HL-60 (cell line): ENCODE results near the gene OR6P1.

Experiments used
- DNase-seq, 2 experiments: peaks; one replicate each; pipeline ENCODE4 v3.0.0-alpha.2; 2010 to 2020; ENCODE audit warnings: low read depth in 1 of 2, low spot score in 1 of 2
- H3K27ac ChIP-seq: fragments of 250-450 bp; sonication (Bioruptor Pico); replicated peaks from 2 replicates; pipeline ENCODE4 v1.5.1; 2020; ENCODE audit warnings: mild to moderate bottlenecking, moderate library complexity
- H3K27me3 ChIP-seq: fragments of 250-450 bp; sonication (Bioruptor Pico); 2 replicates; pipeline ENCODE4 v1.5.1; 2021; ENCODE audit warnings: mild to moderate bottlenecking, moderate library complexity; ENCODE audit not compliant: insufficient read depth, poor library complexity, severe bottlenecking
- H3K4me3 ChIP-seq: replicated peaks from 2 replicates; pipeline ENCODE4 v1.5.1; 2011; ENCODE audit warnings: mild to moderate bottlenecking, control low read depth, low read length; ENCODE audit not compliant: insufficient read depth
- GABPA ChIP-seq: IDR thresholded peaks from 2 replicates; pipeline ENCODE4 v1.6.1; 2012; ENCODE audit warnings: low read depth
- POLR2AphosphoS5 ChIP-seq: IDR thresholded peaks from 2 replicates; pipeline ENCODE4 v1.6.1; 2012; ENCODE audit warnings: low read depth
- SPI1 ChIP-seq: IDR thresholded peaks from 2 replicates; pipeline ENCODE4 v1.6.1; 2012; ENCODE audit warnings: low read depth, mild to moderate bottlenecking, borderline replicate concordance
- long read RNA-seq: library from polyadenylated mRNA; unstranded; transcript quantifications from one replicate; pipeline ENCODE4 v2.0.0, GENCODE V29; 2020
- TF ChIP-seq, protein P1 (sequence below): IDR thresholded peaks from one replicate; pipeline ENCODE4 v1.5.1; 2011; ENCODE audit warnings: low read length, control low read depth, inconsistent platforms; ENCODE audit not compliant: insufficient read depth
- TF ChIP-seq, protein P2 (sequence below): IDR thresholded peaks from 2 replicates; pipeline ENCODE4 v1.6.1; 2012; ENCODE audit warnings: low read depth; ENCODE audit not compliant: insufficient replicate concordance

Gene OR6P1, protein sequence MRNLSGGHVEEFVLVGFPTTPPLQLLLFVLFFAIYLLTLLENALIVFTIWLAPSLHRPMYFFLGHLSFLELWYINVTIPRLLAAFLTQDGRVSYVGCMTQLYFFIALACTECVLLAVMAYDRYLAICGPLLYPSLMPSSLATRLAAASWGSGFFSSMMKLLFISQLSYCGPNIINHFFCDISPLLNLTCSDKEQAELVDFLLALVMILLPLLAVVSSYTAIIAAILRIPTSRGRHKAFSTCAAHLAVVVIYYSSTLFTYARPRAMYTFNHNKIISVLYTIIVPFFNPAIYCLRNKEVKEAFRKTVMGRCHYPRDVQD
- long read RNA-seq, result 0 reads

DNA sequence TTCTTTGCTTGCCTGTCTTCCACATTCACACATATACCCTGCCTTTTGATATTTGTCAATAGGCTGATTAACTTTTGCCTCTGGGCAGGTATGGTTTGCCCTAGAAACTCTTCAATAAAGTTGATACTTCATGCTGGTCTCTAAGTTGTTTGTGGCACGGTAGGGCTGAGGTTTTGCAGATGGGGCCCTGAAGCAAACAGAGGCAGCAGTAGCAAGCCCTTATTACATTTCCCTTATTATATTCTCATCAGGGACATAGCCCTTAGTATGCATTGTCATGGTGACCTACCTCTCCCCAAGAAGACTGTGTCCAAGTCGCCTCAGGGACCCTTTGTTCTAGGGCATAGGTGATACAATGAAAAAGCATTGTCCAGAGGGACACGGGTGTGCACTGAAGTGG is at the start of gene OR6P1:
TSS of gene OR6P1 (minus strand) at position 101 of the 400 bp plus-strand sequence. CDS start 6,976 bp downstream, outside the sequence.
- TF ChIP-seq, protein P1, sequence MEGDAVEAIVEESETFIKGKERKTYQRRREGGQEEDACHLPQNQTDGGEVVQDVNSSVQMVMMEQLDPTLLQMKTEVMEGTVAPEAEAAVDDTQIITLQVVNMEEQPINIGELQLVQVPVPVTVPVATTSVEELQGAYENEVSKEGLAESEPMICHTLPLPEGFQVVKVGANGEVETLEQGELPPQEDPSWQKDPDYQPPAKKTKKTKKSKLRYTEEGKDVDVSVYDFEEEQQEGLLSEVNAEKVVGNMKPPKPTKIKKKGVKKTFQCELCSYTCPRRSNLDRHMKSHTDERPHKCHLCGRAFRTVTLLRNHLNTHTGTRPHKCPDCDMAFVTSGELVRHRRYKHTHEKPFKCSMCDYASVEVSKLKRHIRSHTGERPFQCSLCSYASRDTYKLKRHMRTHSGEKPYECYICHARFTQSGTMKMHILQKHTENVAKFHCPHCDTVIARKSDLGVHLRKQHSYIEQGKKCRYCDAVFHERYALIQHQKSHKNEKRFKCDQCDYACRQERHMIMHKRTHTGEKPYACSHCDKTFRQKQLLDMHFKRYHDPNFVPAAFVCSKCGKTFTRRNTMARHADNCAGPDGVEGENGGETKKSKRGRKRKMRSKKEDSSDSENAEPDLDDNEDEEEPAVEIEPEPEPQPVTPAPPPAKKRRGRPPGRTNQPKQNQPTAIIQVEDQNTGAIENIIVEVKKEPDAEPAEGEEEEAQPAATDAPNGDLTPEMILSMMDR, result no peak
- no peak for TF ChIP-seq SPI1
- no peak for TF ChIP-seq POLR2AphosphoS5
- TF ChIP-seq GABPA, result no peak
- TF ChIP-seq, protein P2, sequence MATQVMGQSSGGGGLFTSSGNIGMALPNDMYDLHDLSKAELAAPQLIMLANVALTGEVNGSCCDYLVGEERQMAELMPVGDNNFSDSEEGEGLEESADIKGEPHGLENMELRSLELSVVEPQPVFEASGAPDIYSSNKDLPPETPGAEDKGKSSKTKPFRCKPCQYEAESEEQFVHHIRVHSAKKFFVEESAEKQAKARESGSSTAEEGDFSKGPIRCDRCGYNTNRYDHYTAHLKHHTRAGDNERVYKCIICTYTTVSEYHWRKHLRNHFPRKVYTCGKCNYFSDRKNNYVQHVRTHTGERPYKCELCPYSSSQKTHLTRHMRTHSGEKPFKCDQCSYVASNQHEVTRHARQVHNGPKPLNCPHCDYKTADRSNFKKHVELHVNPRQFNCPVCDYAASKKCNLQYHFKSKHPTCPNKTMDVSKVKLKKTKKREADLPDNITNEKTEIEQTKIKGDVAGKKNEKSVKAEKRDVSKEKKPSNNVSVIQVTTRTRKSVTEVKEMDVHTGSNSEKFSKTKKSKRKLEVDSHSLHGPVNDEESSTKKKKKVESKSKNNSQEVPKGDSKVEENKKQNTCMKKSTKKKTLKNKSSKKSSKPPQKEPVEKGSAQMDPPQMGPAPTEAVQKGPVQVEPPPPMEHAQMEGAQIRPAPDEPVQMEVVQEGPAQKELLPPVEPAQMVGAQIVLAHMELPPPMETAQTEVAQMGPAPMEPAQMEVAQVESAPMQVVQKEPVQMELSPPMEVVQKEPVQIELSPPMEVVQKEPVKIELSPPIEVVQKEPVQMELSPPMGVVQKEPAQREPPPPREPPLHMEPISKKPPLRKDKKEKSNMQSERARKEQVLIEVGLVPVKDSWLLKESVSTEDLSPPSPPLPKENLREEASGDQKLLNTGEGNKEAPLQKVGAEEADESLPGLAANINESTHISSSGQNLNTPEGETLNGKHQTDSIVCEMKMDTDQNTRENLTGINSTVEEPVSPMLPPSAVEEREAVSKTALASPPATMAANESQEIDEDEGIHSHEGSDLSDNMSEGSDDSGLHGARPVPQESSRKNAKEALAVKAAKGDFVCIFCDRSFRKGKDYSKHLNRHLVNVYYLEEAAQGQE, result no peak
- H3K4me3 ChIP-seq, result no peak within 1 kb of the TSS
- no peak within 1 kb of the TSS for H3K27ac ChIP-seq
- DNase-seq, result no peak
- H3K27me3 ChIP-seq, result no peaks in the 10 kb centered on the region

DNA sequence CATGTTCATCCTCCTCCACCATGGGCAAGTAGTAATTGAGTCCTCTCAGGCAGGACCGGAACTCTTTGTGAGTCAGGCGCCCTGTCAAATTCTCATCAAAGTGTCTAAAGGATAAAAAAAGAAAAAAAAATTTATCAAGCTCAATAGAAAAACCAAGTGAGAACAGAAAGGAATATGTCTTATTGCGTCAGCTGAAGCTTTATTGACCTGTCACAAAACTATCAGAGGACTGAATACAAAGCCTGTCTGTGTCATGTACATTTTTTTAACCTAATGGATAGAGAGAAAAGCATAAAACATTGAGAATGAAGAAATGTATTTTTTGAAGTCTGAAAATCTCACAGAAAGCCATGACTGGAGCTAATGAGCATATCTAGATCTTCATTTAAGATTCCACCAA is 43.4 kb upstream of the OR6P1 start:
- H3K27me3 ChIP-seq, result no peaks in the 10 kb centered on the region
- no peak for DNase-seq
- no peak overlapping the region for H3K4me3 ChIP-seq
- H3K27ac ChIP-seq, result no peak overlapping the region
- TF ChIP-seq GABPA (no peak), SPI1 (no peak), POLR2AphosphoS5 (no peak)
- TF ChIP-seq, protein P1, result no peak
- TF ChIP-seq, protein P2, result no peak

DNA sequence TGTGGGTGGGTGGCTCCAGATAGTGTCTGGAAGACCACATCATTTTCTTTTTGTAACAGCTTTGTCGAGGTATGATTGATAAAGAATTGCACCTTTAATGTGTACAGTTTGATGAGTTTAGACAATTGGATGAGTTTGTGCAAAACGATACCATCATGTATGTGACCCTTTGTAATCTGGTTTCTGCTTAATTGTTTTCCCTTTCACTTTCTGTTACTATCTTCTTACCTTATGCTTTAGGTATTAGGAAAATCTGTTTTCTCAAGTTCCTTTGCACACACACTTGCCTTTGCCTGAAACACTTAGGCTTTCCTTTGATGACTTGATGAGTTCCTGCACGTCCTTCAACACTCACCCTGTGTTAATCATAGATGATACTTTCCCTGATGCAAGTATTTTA is 41.5 kb upstream of the OR6P1 start:
- TF ChIP-seq POLR2AphosphoS5, result no peak
- TF ChIP-seq, protein P1, result no peak
- no peak for TF ChIP-seq SPI1
- TF ChIP-seq GABPA, result no peak
- TF ChIP-seq, protein P2, result no peak
- DNase-seq, result no peak
- Histone ChIP-seq H3K27ac (no peak overlapping the region), H3K4me3 (no peak overlapping the region), H3K27me3 (no peaks in the 10 kb centered on the region)
